ENCODE measurements around the gene IFT81.

The IFT81 gene

GRCh38 chr12:110256780-110257431 is 132.7 kb downstream of the IFT81 start:
- Histone ChIP-seq H3K79me2 (ENCODE audit: insufficient read depth, low read length) (no peaks in the 10 kb centered on the region), H3K4me2 (ENCODE audit: insufficient read depth, low read length) (no peak overlapping the region), H3K36me3 (ENCODE audit: insufficient read depth, low read length) (no peaks in the 10 kb centered on the region), H3K4me1 (ENCODE audit: insufficient read depth, low read length) (no peaks in the 10 kb centered on the region), H3K27ac (ENCODE audit: low read length) (no peak overlapping the region), H2AFZ (ENCODE audit: low read depth, low read length) (no peak overlapping the region), H3K9me3 (ENCODE audit: insufficient read depth, low read length, severe bottlenecking) (no peaks in the 10 kb centered on the region), H3K4me3 (ENCODE audit: low read depth in 1 of 2, low read length in 2 of 2) (no peak overlapping the region), H4K20me1 (ENCODE audit: insufficient read depth, low read length) (no peaks in the 10 kb centered on the region), H3K9ac (ENCODE audit: low read depth, low read length) (no peak overlapping the region), H3K27me3 (ENCODE audit: insufficient read depth, low read length, poor library complexity) (no peaks in the 10 kb centered on the region)
- no peak for ATAC-seq (ENCODE audit: insufficient read depth, low read depth)
- TF ChIP-seq, protein P1, sequence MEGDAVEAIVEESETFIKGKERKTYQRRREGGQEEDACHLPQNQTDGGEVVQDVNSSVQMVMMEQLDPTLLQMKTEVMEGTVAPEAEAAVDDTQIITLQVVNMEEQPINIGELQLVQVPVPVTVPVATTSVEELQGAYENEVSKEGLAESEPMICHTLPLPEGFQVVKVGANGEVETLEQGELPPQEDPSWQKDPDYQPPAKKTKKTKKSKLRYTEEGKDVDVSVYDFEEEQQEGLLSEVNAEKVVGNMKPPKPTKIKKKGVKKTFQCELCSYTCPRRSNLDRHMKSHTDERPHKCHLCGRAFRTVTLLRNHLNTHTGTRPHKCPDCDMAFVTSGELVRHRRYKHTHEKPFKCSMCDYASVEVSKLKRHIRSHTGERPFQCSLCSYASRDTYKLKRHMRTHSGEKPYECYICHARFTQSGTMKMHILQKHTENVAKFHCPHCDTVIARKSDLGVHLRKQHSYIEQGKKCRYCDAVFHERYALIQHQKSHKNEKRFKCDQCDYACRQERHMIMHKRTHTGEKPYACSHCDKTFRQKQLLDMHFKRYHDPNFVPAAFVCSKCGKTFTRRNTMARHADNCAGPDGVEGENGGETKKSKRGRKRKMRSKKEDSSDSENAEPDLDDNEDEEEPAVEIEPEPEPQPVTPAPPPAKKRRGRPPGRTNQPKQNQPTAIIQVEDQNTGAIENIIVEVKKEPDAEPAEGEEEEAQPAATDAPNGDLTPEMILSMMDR (IDR thresholded peaks at IDR 0.05; ENCODE audit: borderline replicate concordance, extremely low read depth, low read length, poor library complexity, severe bottlenecking): no peak
- TF ChIP-seq EZH2 (IDR thresholded peaks at IDR 0.05; ENCODE audit: borderline replicate concordance, low read depth, low read length, severe bottlenecking): no peak
- DNase-seq: no peak

DNA sequence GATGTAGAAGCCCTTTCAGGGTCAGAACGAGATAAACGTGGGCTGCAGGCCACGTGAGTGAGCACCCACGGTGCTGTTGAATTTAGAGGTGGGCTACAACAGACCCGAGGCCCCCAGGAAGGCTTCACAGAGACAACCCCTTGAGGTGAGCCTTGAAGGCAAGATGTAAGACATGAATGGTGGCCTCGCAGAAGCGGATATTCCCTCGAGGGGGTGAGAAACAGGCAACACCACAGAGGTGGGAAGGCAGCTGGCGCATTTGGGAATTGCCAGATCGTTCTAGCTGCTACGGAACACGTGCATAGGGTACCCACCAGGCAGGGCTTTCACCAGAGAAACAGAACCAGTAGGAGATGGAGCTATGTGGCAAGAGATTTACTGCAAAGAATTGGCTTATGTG is 134.3 kb downstream of the IFT81 start:
- Histone ChIP-seq H3K36me3 (ENCODE audit: insufficient read depth, low read length) (no peaks in the 10 kb centered on the region), H3K9me3 (ENCODE audit: insufficient read depth, low read length, severe bottlenecking) (no peaks in the 10 kb centered on the region), H4K20me1 (ENCODE audit: insufficient read depth, low read length) (no peaks in the 10 kb centered on the region), H3K27ac (ENCODE audit: low read length) (no peak overlapping the region), H3K79me2 (ENCODE audit: insufficient read depth, low read length) (no peaks in the 10 kb centered on the region), H3K4me1 (ENCODE audit: insufficient read depth, low read length) (no peaks in the 10 kb centered on the region), H3K27me3 (ENCODE audit: insufficient read depth, low read length, poor library complexity) (no peaks in the 10 kb centered on the region), H3K4me2 (ENCODE audit: insufficient read depth, low read length) (no peak overlapping the region), H3K9ac (ENCODE audit: low read depth, low read length) (no peak overlapping the region), H3K4me3 (ENCODE audit: low read depth in 1 of 2, low read length in 2 of 2) (no peak overlapping the region), H2AFZ (ENCODE audit: low read depth, low read length) (no peak overlapping the region)
- ATAC-seq (ENCODE audit: insufficient read depth, low read depth) (no peak), DNase-seq (no peak)
- TF ChIP-seq, protein P1 (IDR thresholded peaks at IDR 0.05; ENCODE audit: borderline replicate concordance, extremely low read depth, low read length, poor library complexity, severe bottlenecking): no peak
- no peak for TF ChIP-seq EZH2 (IDR thresholded peaks at IDR 0.05; ENCODE audit: borderline replicate concordance, low read depth, low read length, severe bottlenecking)

DNA sequence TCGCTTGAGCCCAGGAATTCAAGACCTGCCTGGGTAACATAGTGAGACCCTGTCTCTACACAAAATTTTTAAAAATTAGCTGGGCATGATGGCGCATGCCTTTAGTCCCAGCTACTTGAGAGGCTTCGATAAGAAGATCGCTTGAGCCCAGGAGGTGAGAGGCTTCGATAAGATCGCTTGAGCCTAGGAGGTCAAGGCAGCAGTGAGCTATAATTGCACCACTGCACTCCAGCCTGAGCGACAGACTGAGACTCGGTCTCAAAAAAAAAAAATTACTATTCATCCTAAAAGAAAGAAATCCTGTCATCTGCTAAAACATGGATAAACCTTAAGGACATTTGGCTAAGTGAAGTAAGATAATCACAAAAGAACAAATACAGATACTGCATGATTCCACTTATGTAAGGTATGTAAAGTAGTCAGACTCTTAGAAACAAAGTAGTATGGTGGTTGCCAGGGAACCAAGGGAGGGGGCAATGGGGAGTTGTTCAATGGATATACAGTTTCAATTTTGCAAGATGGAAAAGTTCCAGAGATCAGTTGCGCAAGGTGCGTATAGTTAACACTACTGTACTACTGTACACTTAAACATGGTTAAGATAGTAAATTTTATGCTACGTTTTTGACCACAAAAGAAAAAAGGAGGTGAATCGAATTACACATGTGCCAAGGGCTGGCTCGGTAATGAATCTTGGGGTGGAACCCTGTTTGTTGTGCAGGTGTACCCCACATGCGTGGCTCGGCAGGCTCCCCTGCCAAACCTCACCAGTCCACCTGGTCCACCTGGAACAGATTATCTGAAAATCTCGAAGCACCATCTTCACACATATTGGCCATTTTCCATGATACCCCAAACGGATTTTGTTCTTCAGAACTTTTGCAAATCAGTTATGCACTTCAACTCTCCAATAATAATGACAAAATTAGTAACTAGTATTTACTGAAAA is 138.6 kb downstream of the IFT81 start:
- ATAC-seq (ENCODE audit: insufficient read depth, low read depth) (no peak), DNase-seq (no peak)
- Histone ChIP-seq H3K4me1 (ENCODE audit: insufficient read depth, low read length) (no peaks in the 10 kb centered on the region), H3K4me3 (ENCODE audit: low read depth in 1 of 2, low read length in 2 of 2) (no peak overlapping the region), H3K4me2 (ENCODE audit: insufficient read depth, low read length) (no peak overlapping the region), H3K36me3 (ENCODE audit: insufficient read depth, low read length) (no peaks in the 10 kb centered on the region), H3K9me3 (ENCODE audit: insufficient read depth, low read length, severe bottlenecking) (no peaks in the 10 kb centered on the region), H3K27me3 (ENCODE audit: insufficient read depth, low read length, poor library complexity) (no peaks in the 10 kb centered on the region), H4K20me1 (ENCODE audit: insufficient read depth, low read length) (no peaks in the 10 kb centered on the region), H3K79me2 (ENCODE audit: insufficient read depth, low read length) (no peaks in the 10 kb centered on the region), H2AFZ (ENCODE audit: low read depth, low read length) (no peak overlapping the region), H3K9ac (ENCODE audit: low read depth, low read length) (no peak overlapping the region), H3K27ac (ENCODE audit: low read length) (no peak overlapping the region)
- TF ChIP-seq, protein P1 (IDR thresholded peaks at IDR 0.05; ENCODE audit: borderline replicate concordance, extremely low read depth, low read length, poor library complexity, severe bottlenecking): no peak
- no peak for TF ChIP-seq EZH2 (IDR thresholded peaks at IDR 0.05; ENCODE audit: borderline replicate concordance, low read depth, low read length, severe bottlenecking)

Measured in DND-41 (cell line).